ENCODE results near the gene STEAP2.
"Not testable (repeated sequence)": the region's sequence is repeated elsewhere in the genome, so short reads cannot be mapped to it uniquely, and the experiment has no call there.

The STEAP2 gene

GRCh38 chr7:90211391-90212148, at the start of gene STEAP2:
Gene STEAP2, plus strand, starts transcription at chr7:90211740. Its CDS starts 13,343 bp downstream, at chr7:90225083.
- peak; percentile 31 to 42 for DNase-seq

- no peak for DNase-seq
These were observed 48.0 kb upstream of the STEAP2 start for GRCh38 chr7:90163534-90163933.

DNA sequence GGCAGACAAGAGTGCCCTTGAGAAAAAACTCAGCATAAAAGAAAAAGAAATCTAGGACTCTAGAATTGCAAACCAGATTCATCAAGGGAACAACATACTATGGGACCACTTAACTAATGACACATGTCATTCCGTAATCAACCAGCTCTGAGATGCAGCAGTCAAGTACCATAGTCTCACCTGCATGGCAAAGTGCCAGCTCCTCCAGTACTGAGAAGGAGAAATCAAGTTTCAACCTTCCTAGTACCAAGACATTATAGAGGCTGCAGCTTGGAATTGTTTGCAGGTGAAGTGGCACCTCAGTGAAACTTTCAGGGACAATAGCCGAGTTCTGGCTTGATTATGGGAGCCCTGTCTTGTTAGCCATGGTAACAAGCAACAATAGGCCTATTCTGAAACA, 45.8 kb upstream of the STEAP2 start:
- DNase-seq: no peak

DNA sequence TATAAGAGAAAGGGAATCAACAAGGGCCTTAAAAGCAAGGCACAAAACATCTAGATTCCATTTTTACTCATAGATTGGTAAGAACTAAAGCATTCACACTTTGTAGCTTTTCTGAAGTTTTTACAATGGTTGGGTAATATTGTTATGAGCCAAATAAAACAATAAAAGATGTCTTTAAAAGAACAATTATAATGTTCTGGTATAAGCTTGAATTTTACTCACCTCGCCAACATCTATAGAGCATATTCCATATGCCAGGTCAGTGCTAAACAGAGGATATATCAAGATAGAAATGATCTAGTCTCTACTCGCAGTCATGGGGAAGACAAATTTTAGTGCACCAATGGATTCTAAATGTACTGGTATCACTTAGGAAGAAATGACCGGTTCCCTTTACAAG, 45.4 kb upstream of the STEAP2 start:
- no peak for DNase-seq

- DNase-seq: no peak
These were observed 44.2 kb upstream of the STEAP2 start for GRCh38 chr7:90167361-90167760.

DNA sequence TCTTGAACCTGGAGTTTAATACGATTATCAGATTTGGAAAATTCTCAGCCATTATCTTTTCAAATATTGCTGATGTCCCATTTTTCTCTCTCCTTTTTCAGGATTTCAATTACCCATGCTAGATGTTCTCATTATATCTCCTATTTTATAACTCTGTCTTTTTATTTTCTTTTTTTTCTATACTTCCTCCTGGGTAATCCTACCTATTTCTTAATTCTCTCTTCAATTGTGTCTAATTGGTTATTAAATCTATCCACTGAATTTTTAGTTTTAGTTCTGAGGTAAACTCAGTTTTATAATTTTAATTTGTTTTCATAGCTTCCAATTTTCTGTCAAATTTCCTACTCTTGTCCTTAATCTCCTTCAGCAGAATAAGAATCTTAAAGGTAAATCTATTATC, 41.6 kb upstream of the STEAP2 start:
- DNase-seq: no peak

- DNase-seq: no peak
These were observed 39.4 kb upstream of the STEAP2 start for GRCh38 chr7:90172121-90172520.

DNA sequence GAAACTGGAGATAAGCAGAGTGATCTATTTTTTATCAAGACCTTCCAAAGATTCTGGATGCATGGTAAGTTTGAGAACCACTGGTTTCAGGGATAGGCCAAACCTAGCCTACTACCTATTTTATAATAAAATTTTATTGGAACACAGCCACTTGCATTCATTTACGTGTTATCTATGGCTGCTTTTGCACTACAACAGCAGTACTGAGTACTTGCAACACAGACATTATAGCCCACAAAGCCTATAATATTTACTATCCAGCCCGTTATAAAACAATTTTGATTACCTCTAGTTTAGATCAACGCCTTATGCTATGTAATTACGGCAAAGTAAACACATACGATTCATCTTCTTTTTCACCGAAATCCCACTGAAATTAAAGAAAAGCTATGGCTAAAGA, 38.9 kb upstream of the STEAP2 start:
- DNase-seq: no peak

DNA sequence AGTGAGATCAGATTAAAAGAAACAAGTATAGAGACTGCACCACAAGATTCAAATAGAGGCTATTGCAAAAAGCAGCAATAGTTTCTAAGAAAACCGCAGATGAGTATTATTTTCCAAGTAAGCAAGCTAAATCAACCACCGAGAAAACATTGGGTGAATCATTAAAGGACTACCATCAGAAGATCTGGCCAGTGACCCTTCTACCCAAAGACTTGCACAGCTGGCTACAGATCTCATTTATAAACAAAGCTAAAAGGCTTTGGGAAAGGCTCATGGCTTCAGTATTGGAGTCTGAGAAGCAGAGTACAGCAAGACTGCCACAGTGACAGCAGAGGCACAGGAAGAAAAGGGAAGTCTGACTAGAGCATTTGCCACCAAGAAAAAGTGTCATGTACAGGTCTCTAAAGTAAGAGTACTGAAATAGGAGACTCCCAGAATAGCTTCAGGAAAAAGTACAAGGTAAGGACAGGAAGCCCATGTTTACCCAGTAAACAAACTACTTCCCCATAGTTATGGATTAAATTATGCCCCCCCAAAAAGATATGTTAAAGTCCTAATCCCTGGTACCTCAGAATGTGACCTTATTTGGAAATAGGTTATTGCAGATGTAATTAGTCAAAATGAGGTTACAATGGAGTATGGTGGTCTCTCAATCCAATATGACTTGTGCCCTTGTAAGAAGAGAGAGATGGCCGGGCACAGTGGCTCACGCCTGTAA, 38.3 kb upstream of the STEAP2 start:
- DNase-seq: no peak

DNA sequence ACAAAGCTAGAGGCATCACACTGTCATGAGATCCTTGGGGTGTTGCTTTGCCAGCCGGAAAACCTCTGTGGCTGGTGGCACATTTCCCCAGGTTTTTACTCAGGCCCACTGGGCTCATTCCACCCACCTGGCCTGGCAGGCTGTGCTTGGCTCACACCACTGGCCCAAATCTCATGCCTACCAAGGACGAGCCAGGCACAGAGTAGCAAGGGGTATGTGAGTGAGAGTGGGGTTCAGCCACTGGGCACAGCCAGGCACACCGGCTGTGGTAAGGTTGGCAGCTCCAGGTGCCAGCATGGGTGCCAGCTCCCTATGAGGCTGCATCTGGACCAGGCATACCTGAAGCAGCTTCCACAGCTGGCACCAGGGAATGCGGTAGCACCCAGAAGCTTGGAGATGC, 35.9 kb upstream of the STEAP2 start:
- DNase-seq: no peak

GRCh38 chr7:90176195-90176594, 35.3 kb upstream of the STEAP2 start:
- no peak for DNase-seq

- no peak for DNase-seq
These were observed 33.4 kb upstream of the STEAP2 start for GRCh38 chr7:90178166-90178565.

- DNase-seq: no peak
These were observed 32.8 kb upstream of the STEAP2 start for GRCh38 chr7:90178679-90179278.

GRCh38 chr7:90180011-90180585, 31.4 kb upstream of the STEAP2 start:
- no peak for DNase-seq

GRCh38 chr7:90180649-90181048, 30.9 kb upstream of the STEAP2 start:
- no peak for DNase-seq

- no peak for DNase-seq
These were observed 30.1 kb upstream of the STEAP2 start for GRCh38 chr7:90181485-90181884.

DNA sequence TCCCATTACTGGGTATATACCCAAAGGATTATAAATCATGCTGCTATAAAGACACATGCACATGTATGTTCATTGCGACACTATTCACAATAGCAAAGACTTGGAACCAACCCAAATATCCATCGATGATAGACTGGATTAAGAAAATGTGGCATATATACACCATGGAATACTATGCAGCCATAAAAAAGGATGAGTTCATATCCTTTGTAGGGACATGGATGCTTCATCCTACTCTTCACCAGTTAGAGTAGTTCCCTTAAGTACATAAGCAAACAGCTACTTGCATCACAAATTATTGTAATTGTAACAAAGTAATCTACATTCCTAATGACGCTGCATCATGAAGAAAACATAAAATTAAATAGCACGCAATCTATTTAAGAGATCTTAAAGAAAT, 25.2 kb upstream of the STEAP2 start:
- DNase-seq: not testable (repeated sequence)

- DNase-seq: no peak
These were observed 24.0 kb upstream of the STEAP2 start for GRCh38 chr7:90187507-90188050.

- DNase-seq: no peak
These were observed 23.3 kb upstream of the STEAP2 start for GRCh38 chr7:90188281-90188680.

GRCh38 chr7:90190995-90191394, 20.5 kb upstream of the STEAP2 start:
- no peak for DNase-seq

DNA sequence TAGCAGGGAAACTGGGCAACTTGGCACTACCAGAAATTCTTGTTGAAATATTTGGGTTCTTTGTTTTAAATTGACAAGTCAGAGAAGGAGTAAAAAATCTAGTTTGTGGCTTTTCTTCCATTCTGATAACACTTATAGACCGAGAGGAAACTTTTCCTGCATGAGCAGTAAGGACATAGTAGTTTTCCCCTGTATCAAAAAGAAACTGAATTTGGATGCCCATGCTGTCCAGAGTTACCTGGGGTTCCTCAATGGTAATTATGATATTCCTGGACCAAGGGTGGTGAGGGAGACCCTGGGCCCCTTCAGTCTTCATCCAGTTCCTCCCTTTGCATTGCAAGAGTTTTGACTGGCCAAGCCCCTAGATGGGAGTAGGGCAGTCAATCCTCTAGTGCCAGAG, 19.9 kb upstream of the STEAP2 start:
- DNase-seq: no peak

- DNase-seq: no peak
These were observed 18.4 kb upstream of the STEAP2 start for GRCh38 chr7:90192876-90193750.
